K562 (cell line): Measurements from ENCODE around the gene MYOCD. TPM values are rescaled to one million over a fixed set of nuclear protein-coding genes. Genes with fewer than 3 reads are reported as not detected.

Experiments
- ATAC-seq: fragments of 200-7000 bp; cut with Tn5 transposase; 3 replicates; pipeline ENCODE4 v1.9.1; 2020; ENCODE audit warnings: moderate library complexity
- BruUV-seq: library from RNA; stranded (reverse); fragments of 400-500 nt; replicated peaks from 2 replicates; lab custom pipeline; 2021; lab: Mats Ljungman, UMichigan
- CTCF ChIA-PET: fragments of 300-600 bp; formaldehyde crosslinking; extraction: SDS; loops from one replicate; lab custom pipeline; 2021; ENCODE audit warnings: low intra/inter-chr PET ratio; lab: Yijun Ruan, JAX
- POLR2A ChIA-PET: fragments of 300-600, 350-650 bp; sonication (Branson Sonifier 250); formaldehyde crosslinking; extraction: SDS; loops from one replicate; lab custom pipeline; 2021; ENCODE audit warnings: antibody characterized with exemption, inconsistent platforms; lab: Yijun Ruan, JAX
- DNase-seq, 4 experiments: peaks; one replicate each; pipeline versions ENCODE4 v3.0.0 to v3.0.0-alpha.2; 2011 to 2018; ENCODE audit warnings: low spot score in 3 of 4, mixed read lengths in 3 of 4; ENCODE audit errors: extremely low read depth in 1 of 4
- FAIRE-seq: peaks from 2 replicates; lab custom pipeline; 2011; peaks lifted over from hg19 to GRCh38; lab: Jason Lieb, UNC
- H2AFZ ChIP-seq: 2 replicates; pipeline ENCODE4 v1.6.0; 2011; ENCODE audit warnings: low read depth, low read length, control low read depth, inconsistent platforms
- H3K27ac ChIP-seq: fragments of 200-600 bp; 3 replicates; pipeline ENCODE4 v1.8.0; 2011; ENCODE audit warnings: low read depth, mild to moderate bottlenecking, control low read depth, inconsistent platforms, low read length, moderate library complexity, mixed read lengths; ENCODE audit errors: extremely low read depth
- H3K27me3 ChIP-seq, 2 experiments: fragments of 300-600 bp in 1 of 2; 2 replicates in 1 of 2; 3 replicates in 1 of 2; pipeline versions ENCODE4 v1.6.0 to v1.8.0; 2011; ENCODE audit warnings: inconsistent platforms in 2 of 2, low read length in 2 of 2, mild to moderate bottlenecking in 1 of 2, mixed read lengths in 1 of 2, moderate library complexity in 1 of 2; ENCODE audit not compliant: control insufficient read depth in 2 of 2, insufficient read depth in 2 of 2
- H3K36me3 ChIP-seq: fragments of 300-600 bp; 3 replicates; pipeline ENCODE4 v1.8.0; 2011; ENCODE audit warnings: mild to moderate bottlenecking, low read length, inconsistent platforms; ENCODE audit not compliant: control insufficient read depth, insufficient read depth
- H3K4me1 ChIP-seq, 2 experiments: fragments of 200-600 bp in 1 of 2; replicated peaks in 1 of 2; 2 replicates in 1 of 2; 3 replicates in 1 of 2; pipeline versions ENCODE4 v1.5.1 to v1.8.0; 2011; ENCODE audit warnings: inconsistent platforms in 2 of 2, low read length in 2 of 2, mild to moderate bottlenecking in 1 of 2, mixed read lengths in 1 of 2, moderate library complexity in 1 of 2; ENCODE audit not compliant: control insufficient read depth in 2 of 2, insufficient read depth in 2 of 2
- H3K4me2 ChIP-seq: 2 replicates; pipeline ENCODE4 v1.6.1; 2011; ENCODE audit warnings: low read length, control low read depth, inconsistent platforms, mixed read lengths; ENCODE audit not compliant: insufficient read depth
- H3K4me3 ChIP-seq: fragments of 200-600 bp; sonication (generic), shearing (Covaris generic); 2 replicates; pipeline ENCODE4 v1.5.1; 2016; ENCODE audit warnings: control low read depth, inconsistent platforms
- H3K79me2 ChIP-seq: fragments of 200-600 bp; 3 replicates; pipeline ENCODE4 v1.8.0; 2011; ENCODE audit warnings: low read length, inconsistent platforms; ENCODE audit not compliant: control insufficient read depth, insufficient read depth
- H3K9ac ChIP-seq, 2 experiments: 2 replicates each; pipeline versions ENCODE4 v1.6.0 to v1.6.1; 2011; ENCODE audit warnings: low read depth in 2 of 2, low read length in 2 of 2, control low read depth in 1 of 2, inconsistent platforms in 1 of 2, mild to moderate bottlenecking in 1 of 2, mixed read lengths in 1 of 2; ENCODE audit not compliant: insufficient read depth in 1 of 2
- H3K9me1 ChIP-seq: one replicate; pipeline ENCODE4 v1.6.0; 2011; ENCODE audit warnings: inconsistent platforms, mild to moderate bottlenecking, low read length, moderate library complexity; ENCODE audit not compliant: control insufficient read depth, insufficient read depth
- H3K9me3 ChIP-seq: replicated peaks from 2 replicates; pipeline ENCODE4 v1.5.1; 2011; ENCODE audit warnings: low read depth, low read length, inconsistent platforms; ENCODE audit not compliant: control insufficient read depth, insufficient read depth
- H4K20me1 ChIP-seq: replicated peaks from 2 replicates; pipeline ENCODE4 v1.6.1; 2011; ENCODE audit warnings: low read length, inconsistent platforms, mixed read lengths; ENCODE audit not compliant: control insufficient read depth, insufficient read depth
- AFF4 ChIP-seq: sonication (generic); formaldehyde crosslinking; IDR thresholded peaks from 2 replicates; pipeline ENCODE4 v1.8.0; 2023; ENCODE audit warnings: mild to moderate bottlenecking, missing genetic modification reagents
- E2F5 ChIP-seq: sonication (generic); formaldehyde crosslinking; IDR thresholded peaks from 2 replicates; pipeline ENCODE4 v1.8.0; 2022; ENCODE audit warnings: mild to moderate bottlenecking, missing genetic modification reagents
- RFX1 ChIP-seq: fragments of 450-650 bp; IDR thresholded peaks from 2 replicates; pipeline ENCODE4 v1.6.1; 2016; ENCODE audit warnings: mild to moderate bottlenecking, moderate library complexity
- XRCC3 ChIP-seq: fragments of 450-650 bp; IDR thresholded peaks from 2 replicates; pipeline ENCODE4 v1.6.1; 2017; ENCODE audit warnings: mild to moderate bottlenecking, moderate library complexity
- WGBS: fragments of 100-300 bp; shearing (Covaris generic); methylation state at CpG from one replicate; pipeline ENCODE4 v1.1.6; 2016; ENCODE audit warnings: low coverage, mixed read lengths; ENCODE audit not compliant: insufficient coverage; ENCODE audit errors: missing lambda C conversion rate; 5-methylcytosine and 5-hydroxymethylcytosine counted together
- in situ Hi-C: fragments of 300-500 bp; cut with MboI; formaldehyde crosslinking; loops from 4 replicates; pipeline ENCODE4 v1.15.0; 2018; ENCODE audit warnings: inconsistent platforms, mixed read lengths
- intact Hi-C: fragments of 100-400 bp; cut with micrococcal nuclease; formaldehyde crosslinking; loops from 2 replicates; pipeline ENCODE4 v1.14.2; 2022
- polyA plus RNA-seq, 8 experiments: library from polyadenylated mRNA; depleted of rRNA in 4 of 8; stranded (reverse) in 5 of 8; unstranded in 3 of 8; fragments of >200 nt; fragmentation: Nextera tagmentation in 2 of 8; fragmentation: Illumina TruSeq in 1 of 8; extraction: Ambion mirVana in 2 of 8; extraction: Trizol in 1 of 8; gene quantifications; 2 replicates each; pipeline versions ENCODE4 v1.2.1 to v1.2.3, GENCODE V29; 2011 to 2014; ENCODE audit warnings: inconsistent platforms in 1 of 8, missing spikeins in 1 of 8
- total RNA-seq, 7 experiments: library from RNA; depleted of rRNA in 6 of 7; stranded (reverse); fragments of >200 nt in 6 of 7; fragmentation: Illumina TruSeq in 2 of 7; extraction: Trizol in 2 of 7; gene quantifications; 2 replicates each; pipeline versions ENCODE4 v1.2.1 to v1.2.3, GENCODE V29; 2011 to 2021; ENCODE audit warnings: low replicate concordance in 1 of 7

MYOCD gene
- total and polyA plus RNA-seq, 9 of the 15 experiments (the other 6 are each of a cell fraction or from before 2014, with no cell fraction given) = not detected

GRCh38 chr17:12691173-12691572 is 25.5 kb downstream of the MYOCD start:
- ATAC-seq (no peak), DNase-seq (no peak), FAIRE-seq (no peak)
- no peak overlapping the region for H3K4me2 ChIP-seq
- TF ChIP-seq XRCC3 (no peak), E2F5 (CRISPR knock-in tag) (no peak), RFX1 (peak; percentile 62)
- H3K4me3 ChIP-seq = no peak overlapping the region
- no peaks in the 10 kb centered on the region for H3K79me2 ChIP-seq
- H3K9me3 ChIP-seq = no peaks in the 10 kb centered on the region
- in situ Hi-C loops (no loop called here), intact Hi-C loops (no loop called here)
- ChIA-PET CTCF (no interaction called here), POLR2A (no interaction called here)
- H3K27ac ChIP-seq = no peak overlapping the region
- no peaks in the 10 kb centered on the region for H4K20me1 ChIP-seq
- H3K4me1 ChIP-seq = no peaks in the 10 kb centered on the region
- H3K9ac ChIP-seq = no peak overlapping the region
- BruUV-seq = no TSS peak
- no peaks in the 10 kb centered on the region for H3K27me3 ChIP-seq
- H2AFZ ChIP-seq = no peak overlapping the region
- WGBS = 2% methylated on average over 6 of the region's 6 CpGs
- no peaks in the 10 kb centered on the region for H3K36me3 ChIP-seq
- no peaks in the 10 kb centered on the region for H3K9me1 ChIP-seq

- Histone ChIP-seq H3K9me1 (no peaks in the 10 kb centered on the region), H3K27me3 (no peaks in the 10 kb centered on the region), H2AFZ (no peak overlapping the region), H3K4me3 (no peak overlapping the region), H3K4me1 (no peaks in the 10 kb centered on the region), H3K9me3 (no peaks in the 10 kb centered on the region), H3K9ac (no peak overlapping the region), H3K27ac (no peak overlapping the region), H3K79me2 (no peaks in the 10 kb centered on the region), H3K36me3 (no peaks in the 10 kb centered on the region), H3K4me2 (no peak overlapping the region), H4K20me1 (no peaks in the 10 kb centered on the region)
- ChIA-PET POLR2A (no interaction called here), CTCF (no interaction called here)
- WGBS = 0% methylated on average over 1 of the region's 1 CpG
- BruUV-seq = no TSS peak
- intact Hi-C loops (no loop called here), in situ Hi-C loops (no loop called here)
- ATAC-seq = no peak
- no peak for TF ChIP-seq AFF4 (CRISPR knock-in tag)
- DNase-seq = no peak
- FAIRE-seq = no peak
These were observed 27.9 kb downstream of the MYOCD start for GRCh38 chr17:12693640-12694039.
